Adipose tissue (tissue), 3 donors: ENCODE measurements around the gene ZCCHC24. TPM values are rescaled to one million over a fixed set of nuclear protein-coding genes. Genes with fewer than 3 reads are reported as not detected.

Experiments
- H3K27ac ChIP-seq: one replicate; pipeline ENCODE4 v1.5.1; 2013; ENCODE audit warnings: low read depth, low read length
- WGBS, 3 donors: extraction: QIAGEN DNeasy Blood & Tissue Kit; methylation state at CpG; one replicate each; pipeline ENCODE4 v1.1.7; 2013; 5-methylcytosine and 5-hydroxymethylcytosine counted together
- polyA plus RNA-seq, 3 donors: library from polyadenylated mRNA; stranded (reverse); fragments of 200-250 nt; gene quantifications; one replicate each; pipeline ENCODE4 v1.2.3, GENCODE V29; 2013
- donor health status: healthy with polysubstance abuse.
- donor health status: Bipolar disorder and iron deficiency.
- donor health status: healthy.

ZCCHC24 gene
- polyA plus RNA-seq, 3 donors, result 7.4 to 121 (median 60.8) TPM

- no peak overlapping the region for H3K27ac ChIP-seq
- WGBS, 3 donors, result 92 to 96% (median 94%) methylated on average over 17 of the region's 17 CpGs
Measured at GRCh38 chr10:79393924-79394610, 51.4 kb downstream of the ZCCHC24 start.

GRCh38 chr10:79393221-79393923 is 52.1 kb downstream of the ZCCHC24 start:
- WGBS, 3 donors, result 93 to 96% (median 96%) methylated on average over 4 of the region's 4 CpGs
- no peak overlapping the region for H3K27ac ChIP-seq

- WGBS, 3 donors, result 80 to 92% (median 81%) methylated on average over 6 of the region's 6 CpGs
- no peak overlapping the region for H3K27ac ChIP-seq
Measured at GRCh38 chr10:79392506-79393176, 52.8 kb downstream of the ZCCHC24 start.

- WGBS, 3 donors, result 84 to 93% (median 89%) methylated on average over 14 of the region's 14 CpGs
- H3K27ac ChIP-seq, result no peak overlapping the region
Measured at GRCh38 chr10:79392020-79392398, 53.4 kb downstream of the ZCCHC24 start.

GRCh38 chr10:79391231-79392019 is 54.0 kb downstream of the ZCCHC24 start:
- peak overlapping the region; percentile 43 for H3K27ac ChIP-seq
- WGBS, 3 donors, result 73 to 86% (median 80%) methylated on average over 12 of the region's 12 CpGs

- WGBS, 3 donors, result 43 to 64% (median 53%) methylated on average over 14 to 16 of the region's 16 CpGs
Measured at GRCh38 chr10:79390551-79391229, 54.7 kb downstream of the ZCCHC24 start.

GRCh38 chr10:79390057-79390456 is 55.4 kb downstream of the ZCCHC24 start:
- H3K27ac ChIP-seq, result no peak overlapping the region
- 95 to 100% (median 99%) methylated on average over 2 of the region's 2 CpGs for WGBS, 3 donors

More at GRCh38 chr10:79390551-79391229, 54.7 kb downstream of the ZCCHC24 start:
- no peak overlapping the region for H3K27ac ChIP-seq

- WGBS, 3 donors, result 57 to 85% (median 81%) methylated on average over 11 of the region's 11 CpGs
- H3K27ac ChIP-seq, result no peak overlapping the region
Measured at GRCh38 chr10:79387974-79388850, 57.2 kb downstream of the ZCCHC24 start.

- no peak overlapping the region for H3K27ac ChIP-seq
- 78 to 94% (median 81%) methylated on average over 4 to 5 of the region's 5 CpGs for WGBS, 3 donors
Measured at GRCh38 chr10:79387466-79387973, 57.9 kb downstream of the ZCCHC24 start.

GRCh38 chr10:79386637-79387465 is 58.6 kb downstream of the ZCCHC24 start:
- 78 to 80% (median 79%) methylated on average over 24 of the region's 24 CpGs for WGBS, 3 donors
- no peak overlapping the region for H3K27ac ChIP-seq

GRCh38 chr10:79385804-79386531 is 59.5 kb downstream of the ZCCHC24 start:
- WGBS, 3 donors, result 92 to 93% (median 93%) methylated on average over 26 to 28 of the region's 28 CpGs
- no peak overlapping the region for H3K27ac ChIP-seq

GRCh38 chr10:79385392-79385795 is 60.0 kb downstream of the ZCCHC24 start:
- 90 to 94% (median 93%) methylated on average over 9 of the region's 9 CpGs for WGBS, 3 donors
- no peak overlapping the region for H3K27ac ChIP-seq

- WGBS, 3 donors, result 91 to 95% (median 91%) methylated on average over 14 of the region's 14 CpGs
- H3K27ac ChIP-seq, result no peak overlapping the region
Measured at GRCh38 chr10:79384773-79385391, 60.5 kb downstream of the ZCCHC24 start.

GRCh38 chr10:79383974-79384606 is 61.3 kb downstream of the ZCCHC24 start:
- no peak overlapping the region for H3K27ac ChIP-seq
- WGBS, 3 donors, result 93 to 94% (median 93%) methylated on average over 12 of the region's 12 CpGs

- no peak overlapping the region for H3K27ac ChIP-seq
- 70 to 83% (median 74%) methylated on average over 18 of the region's 18 CpGs for WGBS, 3 donors
Measured at GRCh38 chr10:79382491-79382941, 62.9 kb downstream of the ZCCHC24 start.
